HG02973 (cell line): ENCODE measurements around the gene SNRNP70.
"Not testable (repeated sequence)": the region's sequence is repeated elsewhere in the genome, so short reads cannot be mapped to it uniquely, and the experiment has no call there.

ENCODE experiments used
- ATAC-seq: cut with Tn5 transposase; IDR thresholded peaks from one replicate; pipeline ENCODE4 v1.9.1; 2021; ENCODE audit warnings: moderate library complexity; ENCODE audit not compliant: unreplicated experiment

The SNRNP70 gene

DNA sequence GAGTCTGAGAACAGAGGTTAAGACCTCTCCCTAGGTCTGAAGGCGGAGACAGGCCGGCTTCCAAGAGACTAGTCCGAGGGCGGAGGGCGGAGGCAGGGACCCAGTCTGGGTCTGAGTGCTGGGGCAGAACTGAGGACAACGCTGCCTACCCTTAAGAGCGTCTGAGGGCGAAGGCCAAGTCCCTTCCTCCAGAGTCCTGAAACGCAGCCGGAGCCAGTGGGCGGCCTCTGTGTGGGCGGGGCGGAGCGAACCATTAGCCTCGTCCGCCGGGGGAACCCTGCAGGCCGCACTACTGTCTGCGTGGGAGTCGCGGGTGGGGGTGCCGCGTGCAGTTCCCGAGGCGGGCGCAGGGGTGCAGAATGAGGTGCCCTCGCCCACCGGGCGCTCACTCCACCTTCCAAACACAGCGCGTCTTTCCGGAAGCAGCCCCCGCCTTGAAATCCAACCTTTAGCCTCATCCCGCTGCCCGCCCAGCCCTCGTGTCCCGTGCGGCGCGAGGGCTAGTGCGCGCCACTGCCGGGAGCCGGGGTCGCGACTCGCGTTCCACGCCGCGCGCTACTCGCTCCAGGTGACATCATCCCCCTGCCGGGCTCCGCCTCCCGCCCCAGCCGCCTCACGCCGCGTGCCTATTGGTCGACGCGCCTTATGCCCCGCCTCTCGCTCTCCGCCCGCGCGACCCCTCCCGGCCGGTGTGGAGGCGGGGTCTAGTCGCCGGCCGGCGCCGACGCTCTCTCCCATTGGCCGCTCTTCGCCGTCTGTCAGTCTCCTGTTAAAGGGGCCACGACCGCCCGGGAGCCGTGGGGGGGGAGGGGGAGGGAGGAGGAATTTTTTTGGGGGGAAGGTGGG lies 33.5 kb downstream of the SNRNP70 start, which contains the start of gene C19orf73:
TSS of gene C19orf73 (minus strand) at position 579 of the 846 bp plus-strand sequence. CDS start at position 458, 121 bp downstream.
- ATAC-seq: peak; percentile 63

- no peak for ATAC-seq
Observed at GRCh38 chr19:49119411-49120324, 34.4 kb downstream of the SNRNP70 start, which contains the start of gene PPFIA3. TSS of gene PPFIA3 (plus strand) at chr19:49119544. CDS start at chr19:49127874, 8,330 bp downstream.

GRCh38 chr19:49120325-49120683 lies 35.1 kb downstream of the SNRNP70 start:
- ATAC-seq: no peak

- ATAC-seq: no peak
Observed at GRCh38 chr19:49120868-49121267, 35.6 kb downstream of the SNRNP70 start.

DNA sequence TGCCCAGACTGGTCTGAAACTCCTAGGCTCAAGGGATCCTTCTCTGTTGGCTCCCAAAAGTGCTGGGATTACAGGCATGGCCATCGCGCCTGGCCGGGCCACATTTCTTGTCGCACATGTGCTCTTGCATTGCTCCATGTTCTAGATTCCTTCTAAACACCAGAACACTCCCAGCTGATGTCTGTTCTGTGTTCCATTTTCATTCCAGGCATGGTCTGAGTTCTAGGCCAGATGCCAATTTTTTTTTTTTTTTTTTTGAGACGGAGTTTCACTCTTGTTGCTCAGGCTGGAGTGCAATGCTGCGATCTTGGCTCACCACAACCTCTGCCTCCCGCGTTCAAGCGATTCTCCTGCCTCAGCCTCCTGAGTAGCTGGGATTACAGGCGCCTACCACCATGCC lies 36.6 kb downstream of the SNRNP70 start:
- not testable (repeated sequence) for ATAC-seq

GRCh38 chr19:49123285-49123684 lies 38.0 kb downstream of the SNRNP70 start:
- not testable (repeated sequence) for ATAC-seq

DNA sequence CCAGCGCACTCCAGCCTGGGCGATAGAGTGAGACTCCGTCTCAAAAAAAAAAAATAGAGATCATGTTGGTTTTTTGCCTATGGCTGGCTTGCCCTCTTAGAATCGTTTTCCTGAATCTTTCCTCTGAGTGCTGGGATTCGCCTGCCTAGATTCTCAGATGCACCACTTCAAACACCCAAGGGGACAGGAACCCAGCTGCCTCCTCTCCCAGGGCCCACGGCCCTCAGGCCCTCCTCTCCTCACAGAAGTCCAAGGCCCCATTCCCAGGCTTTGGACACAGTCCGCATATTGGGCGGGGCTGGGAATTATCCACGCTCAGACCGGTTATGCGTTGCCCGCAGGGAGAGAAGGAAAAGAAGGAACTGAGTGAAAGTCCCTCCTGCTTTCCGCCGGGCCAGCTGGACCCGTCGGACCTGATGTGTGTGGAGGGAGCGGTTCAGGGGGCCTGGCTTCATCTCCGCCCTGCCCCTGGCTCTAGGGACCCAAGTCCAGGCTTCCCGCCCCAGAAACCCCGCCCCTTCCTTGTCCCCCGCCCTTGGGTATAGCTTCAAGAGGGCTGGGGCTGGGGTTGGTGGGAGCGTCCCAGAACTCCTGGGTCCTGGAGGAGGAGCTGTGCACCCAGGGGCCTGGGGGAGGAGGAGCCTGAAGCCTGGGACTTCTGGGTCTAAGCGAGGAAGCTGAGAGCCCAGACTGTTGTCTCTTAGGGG lies 39.9 kb downstream of the SNRNP70 start:
- no peak for ATAC-seq

- no peak for ATAC-seq
Observed at GRCh38 chr19:49126575-49126974, 41.3 kb downstream of the SNRNP70 start.

- ATAC-seq: not testable (repeated sequence)
Observed at GRCh38 chr19:49127225-49127624, 42.0 kb downstream of the SNRNP70 start.

DNA sequence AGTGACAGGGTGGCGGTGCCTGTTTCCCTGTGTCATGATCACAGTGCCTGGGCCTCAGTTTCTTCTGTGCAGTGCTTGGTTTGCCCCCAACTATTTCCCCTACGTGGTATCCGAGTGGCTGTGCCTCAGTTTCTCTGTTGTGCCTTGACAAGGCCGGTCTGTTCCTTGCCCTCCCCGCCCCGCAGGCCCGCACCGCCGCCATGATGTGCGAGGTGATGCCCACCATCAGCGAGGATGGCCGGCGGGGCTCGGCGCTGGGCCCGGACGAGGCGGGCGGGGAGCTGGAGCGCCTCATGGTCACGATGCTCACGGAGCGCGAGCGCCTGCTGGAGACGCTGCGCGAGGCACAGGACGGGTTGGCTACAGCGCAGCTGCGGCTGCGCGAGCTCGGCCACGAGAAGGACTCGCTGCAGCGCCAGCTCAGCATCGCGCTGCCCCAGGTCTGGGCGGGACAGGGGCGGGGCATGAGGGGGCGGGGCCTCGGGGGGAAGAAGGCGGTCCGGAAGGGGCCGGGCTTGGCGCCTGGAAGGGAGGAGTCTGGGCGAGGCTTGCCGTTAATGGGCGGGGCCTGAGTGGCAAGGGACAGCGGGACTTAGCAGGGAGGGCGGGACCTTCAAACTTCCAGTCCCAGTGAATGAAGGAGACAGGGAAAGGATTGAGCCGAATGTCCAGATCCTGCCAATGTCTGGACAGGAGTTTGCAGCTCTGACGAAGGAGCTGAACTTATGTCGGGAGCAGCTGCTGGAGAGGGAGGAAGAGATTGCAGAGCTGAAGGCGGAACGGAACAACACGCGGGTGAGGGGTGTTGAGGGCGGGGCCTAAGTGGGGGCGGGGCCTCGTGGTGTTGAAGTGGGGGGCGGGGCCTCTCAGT lies 42.7 kb downstream of the SNRNP70 start:
- ATAC-seq: peak; percentile 81

DNA sequence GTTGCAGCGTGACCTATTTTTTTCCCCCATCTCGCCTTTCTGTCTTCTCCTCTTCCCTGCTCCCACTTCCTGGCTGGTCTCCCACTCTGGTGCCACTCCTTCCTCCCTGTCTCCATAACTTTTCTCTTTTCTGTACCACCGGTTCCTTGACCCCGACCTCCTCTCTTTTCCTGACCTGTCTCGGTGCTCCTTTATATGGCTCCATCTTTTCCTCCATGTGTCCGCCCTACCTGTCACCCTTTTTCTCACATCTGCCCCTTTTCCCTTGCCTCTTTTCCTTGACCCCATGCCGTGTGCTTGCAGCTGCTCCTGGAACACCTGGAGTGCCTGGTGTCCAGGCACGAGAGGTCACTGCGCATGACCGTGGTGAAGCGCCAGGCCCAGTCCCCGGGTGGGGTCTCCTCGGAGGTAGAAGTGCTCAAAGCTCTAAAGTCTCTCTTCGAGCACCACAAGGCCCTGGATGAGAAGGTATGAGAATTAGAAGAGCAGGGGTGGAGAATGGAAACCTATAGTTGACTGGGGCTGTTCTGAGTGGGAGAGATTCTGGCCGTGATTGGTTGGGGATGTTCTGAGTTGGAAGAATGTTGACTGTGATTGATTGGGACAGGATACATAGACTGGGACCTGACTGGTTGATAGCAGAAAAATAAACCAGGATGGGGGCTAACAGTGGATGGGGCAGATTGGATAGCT lies 43.4 kb downstream of the SNRNP70 start:
- no peak for ATAC-seq

- no peak for ATAC-seq
Observed at GRCh38 chr19:49129238-49129583, 44.0 kb downstream of the SNRNP70 start.

DNA sequence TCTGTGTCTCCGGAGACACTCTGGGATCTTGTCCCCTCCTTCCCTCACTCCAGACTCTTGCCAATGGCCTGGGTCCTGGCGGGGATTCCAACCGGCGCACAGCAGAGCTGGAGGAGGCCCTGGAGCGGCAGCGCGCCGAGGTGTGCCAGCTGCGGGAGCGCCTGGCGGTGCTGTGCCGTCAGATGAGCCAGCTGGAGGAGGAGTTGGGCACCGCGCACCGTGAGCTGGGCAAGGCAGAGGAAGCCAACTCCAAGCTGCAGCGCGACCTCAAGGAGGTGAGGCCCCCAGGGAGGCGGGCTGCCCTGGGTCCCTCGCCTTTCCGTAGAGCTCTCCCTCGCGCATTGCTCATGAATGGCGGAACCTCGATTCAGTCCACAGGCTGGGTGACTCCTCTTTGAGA lies 45.1 kb downstream of the SNRNP70 start:
- ATAC-seq: no peak

- ATAC-seq: no peak
Observed at GRCh38 chr19:49132974-49133609, 47.8 kb downstream of the SNRNP70 start.

- no peak for ATAC-seq
Observed at GRCh38 chr19:49133621-49134454, 48.6 kb downstream of the SNRNP70 start.

DNA sequence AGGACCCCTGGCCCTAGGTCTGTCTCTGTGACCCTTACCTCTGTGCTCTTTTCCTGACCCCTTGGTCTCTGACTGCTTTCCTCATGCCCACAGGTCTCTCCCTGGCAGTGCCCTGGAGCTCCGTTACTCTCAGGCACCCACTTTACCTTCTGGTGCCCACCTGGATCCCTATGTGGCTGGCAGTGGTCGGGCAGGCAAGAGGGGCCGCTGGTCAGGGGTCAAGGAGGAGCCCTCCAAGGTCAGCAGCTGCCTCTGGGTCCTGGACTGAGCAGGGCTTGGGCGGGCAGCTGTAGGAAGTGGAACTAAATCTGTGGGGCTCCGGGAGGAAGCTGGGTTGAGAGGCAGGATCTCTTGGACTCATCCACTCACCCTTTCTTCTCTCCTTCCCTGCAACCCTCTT lies 50.4 kb downstream of the SNRNP70 start:
- no peak for ATAC-seq

DNA sequence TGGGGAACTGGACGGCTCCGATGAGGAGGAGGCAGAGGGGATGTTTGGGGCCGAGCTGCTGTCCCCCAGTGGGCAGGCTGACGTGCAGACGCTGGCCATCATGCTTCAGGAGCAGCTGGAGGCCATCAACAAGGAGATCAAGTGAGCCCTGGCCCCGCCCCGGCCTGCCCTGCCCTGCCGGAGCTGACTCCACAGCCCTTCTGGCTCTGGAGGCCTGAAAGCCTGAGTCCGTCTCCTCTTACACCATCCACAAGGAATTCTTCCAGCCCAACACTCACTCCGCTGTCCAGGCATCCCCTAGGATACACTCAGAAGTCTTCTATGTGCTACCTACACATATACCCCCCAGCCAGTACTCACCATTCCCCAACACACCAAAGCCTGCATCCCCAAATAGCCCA lies 51.5 kb downstream of the SNRNP70 start:
- ATAC-seq: no peak

DNA sequence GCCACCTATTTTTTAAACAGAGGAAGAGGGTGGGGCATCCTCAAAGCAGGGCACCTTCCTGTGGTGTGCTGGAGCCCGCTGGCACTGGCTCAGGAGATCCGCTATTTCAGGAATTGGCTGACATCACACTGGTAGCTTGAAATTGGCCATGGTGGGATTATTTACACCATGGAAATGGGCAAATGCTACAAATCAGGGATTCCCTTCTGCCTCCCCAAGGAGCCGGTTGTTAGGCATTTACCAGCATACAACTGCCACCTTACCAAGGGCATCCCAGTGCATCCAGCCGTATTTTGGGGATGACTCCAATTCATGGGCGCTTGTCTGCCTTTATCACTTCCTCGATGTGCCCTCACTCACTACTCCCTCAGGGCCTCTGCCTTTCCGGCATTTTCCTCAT lies 55.7 kb downstream of the SNRNP70 start:
- no peak for ATAC-seq
